ENCODE results near the gene AQP4.

GRCh38 chr18:26863921-26864497 is 1.5 kb downstream of the AQP4 start:
- TF ChIP-seq ZNF266 (tag by site-specific recombination; IDR thresholded peaks at IDR 0.05; ENCODE audit: low read depth) (no peak), ZNF174 (tag by site-specific recombination; IDR thresholded peaks at IDR 0.05) (no peak), ZNF274 (IDR thresholded peaks at IDR 0.05; ENCODE audit: low read length) (no peak), ZNF274 (tag by site-specific recombination; IDR thresholded peaks at IDR 0.05; ENCODE audit: borderline replicate concordance) (no peak), ELK4 (IDR thresholded peaks at IDR 0.05; ENCODE audit: borderline replicate concordance, low read depth, low read length) (no peak), MYNN (tag by site-specific recombination; IDR thresholded peaks at IDR 0.05; ENCODE audit: borderline replicate concordance) (no peak), MEIS1 (CRISPR knock-in tag; IDR thresholded peaks at IDR 0.05; ENCODE audit: borderline replicate concordance) (no peak), ZBTB21 (tag by site-specific recombination; IDR thresholded peaks at IDR 0.05) (no peak), ZNF138 (tag by site-specific recombination; IDR thresholded peaks at IDR 0.05; ENCODE audit: borderline replicate concordance) (no peak), YY1 (tag by site-specific recombination; IDR thresholded peaks at IDR 0.05) (no peak), ZNF488 (tag by site-specific recombination; IDR thresholded peaks at IDR 0.05) (no peak)
- TF ChIP-seq, protein P1, sequence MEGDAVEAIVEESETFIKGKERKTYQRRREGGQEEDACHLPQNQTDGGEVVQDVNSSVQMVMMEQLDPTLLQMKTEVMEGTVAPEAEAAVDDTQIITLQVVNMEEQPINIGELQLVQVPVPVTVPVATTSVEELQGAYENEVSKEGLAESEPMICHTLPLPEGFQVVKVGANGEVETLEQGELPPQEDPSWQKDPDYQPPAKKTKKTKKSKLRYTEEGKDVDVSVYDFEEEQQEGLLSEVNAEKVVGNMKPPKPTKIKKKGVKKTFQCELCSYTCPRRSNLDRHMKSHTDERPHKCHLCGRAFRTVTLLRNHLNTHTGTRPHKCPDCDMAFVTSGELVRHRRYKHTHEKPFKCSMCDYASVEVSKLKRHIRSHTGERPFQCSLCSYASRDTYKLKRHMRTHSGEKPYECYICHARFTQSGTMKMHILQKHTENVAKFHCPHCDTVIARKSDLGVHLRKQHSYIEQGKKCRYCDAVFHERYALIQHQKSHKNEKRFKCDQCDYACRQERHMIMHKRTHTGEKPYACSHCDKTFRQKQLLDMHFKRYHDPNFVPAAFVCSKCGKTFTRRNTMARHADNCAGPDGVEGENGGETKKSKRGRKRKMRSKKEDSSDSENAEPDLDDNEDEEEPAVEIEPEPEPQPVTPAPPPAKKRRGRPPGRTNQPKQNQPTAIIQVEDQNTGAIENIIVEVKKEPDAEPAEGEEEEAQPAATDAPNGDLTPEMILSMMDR (tag by site-specific recombination; IDR thresholded peaks at IDR 0.05): no peak
